ENCODE measurements around the gene ZNF616.
"Not testable (repeated sequence)": the region's sequence is repeated elsewhere in the genome, so short reads cannot be mapped to it uniquely, and the experiment has no call there.

ZNF616 gene

GRCh38 chr19:52114691-52115090 lies 25.0 kb downstream of the ZNF616 start:
- no peak for DNase-seq (ENCODE audit: low read depth, low spot score)
- H3K4me3 ChIP-seq (ENCODE audit: low read length): no peak overlapping the region

GRCh38 chr19:52112624-52113023 lies 27.1 kb downstream of the ZNF616 start:
- H3K4me3 ChIP-seq (ENCODE audit: low read length): no peak overlapping the region
- DNase-seq (ENCODE audit: low read depth, low spot score): no peak

DNA sequence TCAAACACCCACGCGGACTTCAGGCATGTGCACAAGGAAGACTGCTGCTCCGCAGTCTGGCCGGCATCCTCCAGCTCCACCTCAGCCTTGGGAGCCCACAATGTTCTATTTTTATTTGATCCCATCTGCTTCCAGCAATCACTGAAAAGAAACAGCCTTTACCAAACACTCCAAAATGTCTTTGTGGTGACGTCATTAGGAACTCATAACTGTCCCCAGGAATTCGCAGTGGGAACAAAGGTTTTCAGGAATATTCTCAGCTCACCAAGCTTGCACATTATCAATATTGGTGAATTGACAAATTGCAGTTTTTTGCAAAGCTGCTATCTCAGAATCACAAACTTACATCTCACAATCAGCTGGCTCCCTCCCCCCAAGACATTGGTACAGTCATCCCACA lies 29.0 kb downstream of the ZNF616 start:
- no peak overlapping the region for H3K4me3 ChIP-seq (ENCODE audit: low read length)
- no peak for DNase-seq (ENCODE audit: low read depth, low spot score)

- no peak overlapping the region for H3K4me3 ChIP-seq (ENCODE audit: low read length)
- no peak for DNase-seq (ENCODE audit: low read depth, low spot score)
These were observed 37.0 kb downstream of the ZNF616 start for GRCh38 chr19:52102782-52103181.

DNA sequence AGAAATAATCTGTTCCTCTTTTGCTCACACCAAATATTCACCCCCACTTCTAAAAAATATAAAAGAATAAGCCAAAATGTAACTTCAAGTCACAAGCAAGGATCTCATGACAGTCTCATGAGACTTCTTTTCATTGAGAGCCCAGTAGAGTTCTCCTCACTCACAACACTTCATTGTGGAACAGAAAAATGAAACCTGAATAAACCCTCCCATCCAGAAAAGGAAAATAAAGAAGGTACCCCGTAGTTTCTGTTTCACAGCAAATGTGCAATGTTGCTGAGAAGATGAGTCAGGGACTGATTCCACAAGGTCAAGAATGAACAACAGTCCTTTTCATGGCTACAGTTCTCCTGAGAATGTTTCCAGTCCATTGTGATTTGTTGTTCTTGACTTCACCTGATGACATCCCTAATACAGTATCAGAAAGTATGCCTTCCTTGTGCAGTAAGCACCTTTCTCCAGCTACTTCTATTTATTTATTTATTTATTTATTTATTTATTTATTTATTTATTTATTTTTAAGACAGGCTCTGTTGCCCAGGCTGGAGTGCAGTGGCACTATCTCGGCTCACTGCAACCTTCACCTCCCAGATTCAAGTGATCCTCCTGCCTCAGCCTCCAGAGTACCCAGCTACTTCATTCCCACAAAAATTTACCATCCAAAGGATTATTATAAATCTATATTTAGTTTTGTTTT lies 37.7 kb downstream of the ZNF616 start:
- DNase-seq (ENCODE audit: low read depth, low spot score): no peak

DNA sequence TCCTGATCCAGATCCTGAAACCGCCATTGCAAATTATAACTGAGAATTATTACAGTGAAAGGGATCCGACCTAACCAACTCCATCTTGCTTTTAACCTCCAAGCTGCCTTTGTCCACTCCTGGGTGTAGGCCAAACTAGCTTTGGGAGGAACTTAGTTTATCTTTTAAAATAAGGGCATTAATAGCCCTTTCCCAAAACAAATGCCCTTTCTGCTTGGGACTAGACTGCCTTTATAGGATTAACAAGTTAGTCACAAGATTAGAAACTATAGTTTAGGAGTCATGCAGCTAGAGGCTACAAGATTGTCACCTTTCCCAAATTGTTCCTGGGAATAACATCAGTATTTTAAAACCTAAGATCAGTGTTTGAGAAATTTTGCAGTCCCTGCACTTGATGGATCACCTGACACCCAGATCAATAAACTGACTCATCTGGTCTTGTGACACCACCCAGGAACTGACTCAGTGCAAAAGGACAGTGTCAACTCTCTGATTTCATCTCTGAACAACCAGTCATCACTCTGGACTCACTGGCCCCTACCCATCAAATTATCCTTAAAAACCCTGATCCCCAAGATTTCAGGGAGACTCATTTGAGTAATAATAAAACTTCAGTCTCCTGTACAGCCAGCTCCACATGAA lies 40.1 kb downstream of the ZNF616 start:
- H3K4me3 ChIP-seq (ENCODE audit: low read length): no peak overlapping the region
- no peak for DNase-seq (ENCODE audit: low read depth, low spot score)

More for the DNA sequence above, 37.7 kb downstream of the ZNF616 start:
- H3K4me3 ChIP-seq (ENCODE audit: low read length): no peak overlapping the region

- H3K4me3 ChIP-seq (ENCODE audit: low read length); DNase-seq (ENCODE audit: low read depth, low spot score): not testable (repeated sequence)
These were observed 43.3 kb downstream of the ZNF616 start for GRCh38 chr19:52096416-52096815.

- no peak within 1 kb of the TSS for H3K4me3 ChIP-seq (ENCODE audit: low read length)
- no peak for DNase-seq (ENCODE audit: low read depth, low spot score)
These were observed 44.3 kb downstream of the ZNF616 start, which contains the start of gene ZNF841 for GRCh38 chr19:52095172-52096014. ZNF841 (minus strand) TSS chr19:52095765; CDS start chr19:52084801, 10,964 bp downstream.

DNA sequence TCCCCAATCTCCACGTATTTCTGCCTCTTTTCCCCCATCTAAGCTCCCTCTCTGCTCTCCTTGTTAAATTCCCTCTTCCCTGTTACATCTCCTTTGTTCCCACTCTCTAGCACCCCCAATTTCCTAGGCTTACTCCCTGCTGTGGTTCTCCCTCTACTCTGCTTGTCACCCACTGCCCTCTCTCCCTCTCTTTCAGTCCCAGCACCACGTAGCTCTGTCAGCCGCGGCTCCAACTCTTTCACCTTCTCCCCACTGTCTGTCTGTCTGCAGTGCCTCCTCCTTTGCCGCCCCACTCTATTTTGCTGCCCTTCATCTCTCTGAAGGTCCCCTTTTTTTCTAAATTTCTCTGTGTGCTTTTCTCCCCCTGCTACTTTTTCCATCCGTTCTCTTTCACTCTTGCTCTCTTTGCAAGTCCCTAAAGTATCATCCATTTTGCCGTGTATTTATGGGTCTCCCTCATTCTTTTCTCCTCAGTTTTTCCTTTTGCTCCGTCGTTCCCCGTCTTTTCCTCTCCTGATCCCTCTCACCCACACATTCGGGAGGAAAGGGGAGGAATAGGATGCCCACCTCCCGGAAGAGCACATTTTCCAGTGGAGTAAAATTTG lies 45.1 kb downstream of the ZNF616 start:
- H3K4me3 ChIP-seq (ENCODE audit: low read length): no peak overlapping the region
- DNase-seq (ENCODE audit: low read depth, low spot score): no peak

DNA sequence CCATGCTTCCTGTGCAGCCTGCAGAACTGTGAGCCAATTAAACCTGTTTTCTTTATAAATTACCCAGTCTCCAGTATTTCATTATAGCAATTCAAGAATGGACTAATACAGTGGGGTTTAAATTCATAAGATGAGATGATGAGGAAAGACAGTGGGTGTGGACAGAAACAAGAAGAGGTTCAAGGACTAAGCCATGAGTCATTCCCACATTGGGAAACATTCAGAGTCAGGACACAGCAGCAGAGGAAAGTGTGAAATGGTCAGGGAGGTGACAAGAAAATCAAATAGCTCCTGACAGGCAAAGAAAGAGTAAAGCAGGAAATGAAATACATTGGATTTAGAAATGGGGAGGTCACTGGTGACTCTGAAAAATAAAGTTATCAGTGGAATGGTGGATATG lies 53.3 kb downstream of the ZNF616 start:
- DNase-seq (ENCODE audit: low read depth, low spot score): no peak
- no peak overlapping the region for H3K4me3 ChIP-seq (ENCODE audit: low read length)

- DNase-seq (ENCODE audit: low read depth, low spot score): no peak
- H3K4me3 ChIP-seq (ENCODE audit: low read length): no peak overlapping the region
These were observed 69.2 kb downstream of the ZNF616 start for GRCh38 chr19:52070496-52070895.

DNA sequence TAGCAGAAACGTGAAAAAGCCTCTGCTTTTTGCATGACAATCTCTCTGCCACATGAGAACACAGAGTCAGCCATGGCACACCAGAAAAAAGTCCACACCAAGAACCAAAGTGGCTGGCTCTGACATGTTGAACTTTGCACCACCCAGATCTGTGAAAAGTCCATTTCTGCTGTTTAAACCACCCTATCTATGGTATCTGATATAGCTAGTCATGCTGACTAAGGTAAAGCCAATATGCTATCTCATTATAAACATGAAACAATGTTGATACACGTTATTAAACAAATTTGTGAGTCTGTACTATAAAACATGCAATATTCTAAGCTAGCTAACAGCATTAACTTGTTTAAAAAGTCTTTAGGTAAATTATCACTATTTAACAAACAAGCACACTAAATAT lies 70.1 kb downstream of the ZNF616 start:
- H3K4me3 ChIP-seq (ENCODE audit: low read length): no peak overlapping the region
- no peak for DNase-seq (ENCODE audit: low read depth, low spot score)

GRCh38 chr19:52066258-52066863 lies 73.4 kb downstream of the ZNF616 start:
- no peak overlapping the region for H3K4me3 ChIP-seq (ENCODE audit: low read length)
- no peak for DNase-seq (ENCODE audit: low read depth, low spot score)

GRCh38 chr19:52065399-52065798 lies 74.3 kb downstream of the ZNF616 start:
- DNase-seq (ENCODE audit: low read depth, low spot score): no peak
- no peak overlapping the region for H3K4me3 ChIP-seq (ENCODE audit: low read length)

Measured in Jurkat, Clone E6-1 (cell line).